HepG2 (cell line): Measurements from ENCODE around the gene UAP1L1. TPM values are rescaled to one million over a fixed set of nuclear protein-coding genes. Genes with fewer than 3 reads are reported as not detected.
A peak's percentile ranks its signal among the peaks of the same experiment; 100 is the strongest.

Experiments used
- ATF1 ChIP-seq: IDR thresholded peaks from 2 replicates; pipeline ENCODE4 v1.6.1; 2016; ENCODE audit warnings: mild to moderate bottlenecking, control low read depth
- BHLHE40 ChIP-seq: IDR thresholded peaks from 2 replicates; pipeline ENCODE4 v1.6.1; 2011; ENCODE audit warnings: low read length, improper control_type of control experiment
- CENPX ChIP-seq: sonication (generic); formaldehyde crosslinking; IDR thresholded peaks from 2 replicates; pipeline ENCODE4 v1.9.0; 2021; ENCODE audit warnings: mild to moderate bottlenecking, missing genetic modification reagents, moderate library complexity
- ELF3 ChIP-seq: IDR thresholded peaks from 2 replicates; pipeline ENCODE4 v1.6.1; 2016; ENCODE audit warnings: missing genetic modification reagents, missing compliant biosample characterization
- TCF7 ChIP-seq: sonication (generic); IDR thresholded peaks from 2 replicates; pipeline ENCODE4 v1.6.1; 2016; ENCODE audit warnings: antibody characterized with exemption, low read depth
- ZNF577 ChIP-seq: sonication (generic); formaldehyde crosslinking; IDR thresholded peaks from 2 replicates; pipeline ENCODE4 v1.4.0; 2020; ENCODE audit warnings: mild to moderate bottlenecking, low read depth, missing genetic modification reagents, borderline replicate concordance
- ZNF607 ChIP-seq: sonication (generic); formaldehyde crosslinking; IDR thresholded peaks from 2 replicates; pipeline ENCODE4 v1.5.1; 2020; ENCODE audit warnings: missing genetic modification reagents, mild to moderate bottlenecking, borderline replicate concordance
- polyA plus RNA-seq, 8 experiments: library from polyadenylated mRNA; depleted of rRNA in 3 of 8; stranded (reverse) in 7 of 8; unstranded in 1 of 8; fragments of >200 nt; fragmentation: Illumina TruSeq in 4 of 8; extraction: Trizol in 4 of 8; gene quantifications; 2 replicates each; pipeline versions ENCODE4 v1.2.1 to v1.2.3, GENCODE V29; 2011 to 2016; ENCODE audit warnings: low read depth in 4 of 8, missing spikeins in 1 of 8, mixed read lengths in 1 of 8; ENCODE audit not compliant: insufficient read depth in 1 of 8
- total RNA-seq, 5 experiments: library from RNA; depleted of rRNA; stranded (reverse); fragments of >200 nt; fragmentation: Illumina TruSeq; extraction: Trizol; gene quantifications; 2 replicates each; pipeline ENCODE4 v1.2.3, GENCODE V29; 2016; ENCODE audit warnings: low read depth in 1 of 5
- TF ChIP-seq, protein P1 (sequence below): sonication (generic); formaldehyde crosslinking; IDR thresholded peaks from 2 replicates; pipeline ENCODE4 v1.4.0; 2020; ENCODE audit warnings: mild to moderate bottlenecking, missing genetic modification reagents, borderline replicate concordance
- TF ChIP-seq, protein P2 (sequence below): sonication (generic); formaldehyde crosslinking; IDR thresholded peaks from 2 replicates; pipeline ENCODE4 v1.5.0; 2020; ENCODE audit warnings: mild to moderate bottlenecking, missing genetic modification reagents
- TF ChIP-seq, protein P3 (sequence below): sonication (generic); formaldehyde crosslinking; IDR thresholded peaks from 2 replicates; pipeline ENCODE4 v1.4.0; 2020; ENCODE audit warnings: mild to moderate bottlenecking, missing genetic modification reagents
- TF ChIP-seq, protein P4 (sequence below): sonication (generic); formaldehyde crosslinking; IDR thresholded peaks from 2 replicates; pipeline ENCODE4 v1.4.0; 2020; ENCODE audit warnings: missing genetic modification reagents
- TF ChIP-seq, protein P5 (sequence below): sonication (generic); formaldehyde crosslinking; IDR thresholded peaks from 2 replicates; pipeline ENCODE4 v1.4.0; 2020; ENCODE audit warnings: missing genetic modification reagents

The UAP1L1 gene
- total and polyA plus RNA-seq, 2 of the 13 experiments (the other 11 are each of a cell fraction or from before 2014, with no cell fraction given), result 5.4 to 6.4 TPM

DNA sequence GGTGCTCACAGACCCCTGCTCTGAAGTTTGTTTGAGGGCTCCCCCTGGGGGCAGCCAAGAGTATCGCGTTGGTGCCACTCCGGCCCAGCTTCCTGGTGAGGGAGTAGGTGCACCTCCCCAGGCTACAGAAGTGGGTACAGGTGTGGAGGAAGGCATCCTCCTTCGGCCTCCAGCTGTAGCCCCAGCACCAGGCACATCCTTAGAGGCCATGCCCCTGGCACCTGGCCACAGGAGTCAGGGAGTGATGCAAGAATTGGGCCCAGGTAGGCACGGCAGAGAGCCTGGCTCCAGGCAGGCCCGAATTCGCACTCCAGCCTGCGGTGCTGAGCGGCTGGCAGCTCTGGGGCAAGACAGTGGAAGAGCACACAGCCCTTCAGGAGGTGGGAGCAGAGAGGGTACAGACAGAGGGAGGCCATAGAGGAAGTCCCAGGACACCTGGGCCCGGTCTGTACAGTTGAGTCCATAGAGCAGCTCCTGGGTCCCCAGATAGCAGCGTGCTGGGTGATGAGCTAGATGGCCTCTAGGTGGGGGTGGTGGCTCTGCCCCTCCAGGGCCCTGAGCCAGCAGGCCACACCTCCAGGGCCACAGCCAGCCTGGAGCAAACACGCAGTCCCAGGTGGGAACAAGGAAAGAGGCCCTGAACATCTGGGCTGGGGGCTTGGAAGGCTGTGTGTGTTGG, 9.3 kb upstream of the UAP1L1 start (continued):
- TF ChIP-seq, protein P1, sequence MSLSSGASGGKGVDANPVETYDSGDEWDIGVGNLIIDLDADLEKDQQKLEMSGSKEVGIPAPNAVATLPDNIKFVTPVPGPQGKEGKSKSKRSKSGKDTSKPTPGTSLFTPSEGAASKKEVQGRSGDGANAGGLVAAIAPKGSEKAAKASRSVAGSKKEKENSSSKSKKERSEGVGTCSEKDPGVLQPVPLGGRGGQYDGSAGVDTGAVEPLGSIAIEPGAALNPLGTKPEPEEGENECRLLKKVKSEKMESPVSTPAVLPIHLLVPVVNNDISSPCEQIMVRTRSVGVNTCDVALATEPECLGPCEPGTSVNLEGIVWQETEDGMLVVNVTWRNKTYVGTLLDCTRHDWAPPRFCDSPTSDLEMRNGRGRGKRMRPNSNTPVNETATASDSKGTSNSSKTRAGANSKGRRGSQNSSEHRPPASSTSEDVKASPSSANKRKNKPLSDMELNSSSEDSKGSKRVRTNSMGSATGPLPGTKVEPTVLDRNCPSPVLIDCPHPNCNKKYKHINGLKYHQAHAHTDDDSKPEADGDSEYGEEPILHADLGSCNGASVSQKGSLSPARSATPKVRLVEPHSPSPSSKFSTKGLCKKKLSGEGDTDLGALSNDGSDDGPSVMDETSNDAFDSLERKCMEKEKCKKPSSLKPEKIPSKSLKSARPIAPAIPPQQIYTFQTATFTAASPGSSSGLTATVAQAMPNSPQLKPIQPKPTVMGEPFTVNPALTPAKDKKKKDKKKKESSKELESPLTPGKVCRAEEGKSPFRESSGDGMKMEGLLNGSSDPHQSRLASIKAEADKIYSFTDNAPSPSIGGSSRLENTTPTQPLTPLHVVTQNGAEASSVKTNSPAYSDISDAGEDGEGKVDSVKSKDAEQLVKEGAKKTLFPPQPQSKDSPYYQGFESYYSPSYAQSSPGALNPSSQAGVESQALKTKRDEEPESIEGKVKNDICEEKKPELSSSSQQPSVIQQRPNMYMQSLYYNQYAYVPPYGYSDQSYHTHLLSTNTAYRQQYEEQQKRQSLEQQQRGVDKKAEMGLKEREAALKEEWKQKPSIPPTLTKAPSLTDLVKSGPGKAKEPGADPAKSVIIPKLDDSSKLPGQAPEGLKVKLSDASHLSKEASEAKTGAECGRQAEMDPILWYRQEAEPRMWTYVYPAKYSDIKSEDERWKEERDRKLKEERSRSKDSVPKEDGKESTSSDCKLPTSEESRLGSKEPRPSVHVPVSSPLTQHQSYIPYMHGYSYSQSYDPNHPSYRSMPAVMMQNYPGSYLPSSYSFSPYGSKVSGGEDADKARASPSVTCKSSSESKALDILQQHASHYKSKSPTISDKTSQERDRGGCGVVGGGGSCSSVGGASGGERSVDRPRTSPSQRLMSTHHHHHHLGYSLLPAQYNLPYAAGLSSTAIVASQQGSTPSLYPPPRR (CRISPR knock-in tag), result no peak
- TF ChIP-seq, protein P2, sequence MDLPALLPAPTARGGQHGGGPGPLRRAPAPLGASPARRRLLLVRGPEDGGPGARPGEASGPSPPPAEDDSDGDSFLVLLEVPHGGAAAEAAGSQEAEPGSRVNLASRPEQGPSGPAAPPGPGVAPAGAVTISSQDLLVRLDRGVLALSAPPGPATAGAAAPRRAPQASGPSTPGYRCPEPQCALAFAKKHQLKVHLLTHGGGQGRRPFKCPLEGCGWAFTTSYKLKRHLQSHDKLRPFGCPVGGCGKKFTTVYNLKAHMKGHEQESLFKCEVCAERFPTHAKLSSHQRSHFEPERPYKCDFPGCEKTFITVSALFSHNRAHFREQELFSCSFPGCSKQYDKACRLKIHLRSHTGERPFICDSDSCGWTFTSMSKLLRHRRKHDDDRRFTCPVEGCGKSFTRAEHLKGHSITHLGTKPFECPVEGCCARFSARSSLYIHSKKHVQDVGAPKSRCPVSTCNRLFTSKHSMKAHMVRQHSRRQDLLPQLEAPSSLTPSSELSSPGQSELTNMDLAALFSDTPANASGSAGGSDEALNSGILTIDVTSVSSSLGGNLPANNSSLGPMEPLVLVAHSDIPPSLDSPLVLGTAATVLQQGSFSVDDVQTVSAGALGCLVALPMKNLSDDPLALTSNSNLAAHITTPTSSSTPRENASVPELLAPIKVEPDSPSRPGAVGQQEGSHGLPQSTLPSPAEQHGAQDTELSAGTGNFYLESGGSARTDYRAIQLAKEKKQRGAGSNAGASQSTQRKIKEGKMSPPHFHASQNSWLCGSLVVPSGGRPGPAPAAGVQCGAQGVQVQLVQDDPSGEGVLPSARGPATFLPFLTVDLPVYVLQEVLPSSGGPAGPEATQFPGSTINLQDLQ, result no peak
- TF ChIP-seq, protein P3, sequence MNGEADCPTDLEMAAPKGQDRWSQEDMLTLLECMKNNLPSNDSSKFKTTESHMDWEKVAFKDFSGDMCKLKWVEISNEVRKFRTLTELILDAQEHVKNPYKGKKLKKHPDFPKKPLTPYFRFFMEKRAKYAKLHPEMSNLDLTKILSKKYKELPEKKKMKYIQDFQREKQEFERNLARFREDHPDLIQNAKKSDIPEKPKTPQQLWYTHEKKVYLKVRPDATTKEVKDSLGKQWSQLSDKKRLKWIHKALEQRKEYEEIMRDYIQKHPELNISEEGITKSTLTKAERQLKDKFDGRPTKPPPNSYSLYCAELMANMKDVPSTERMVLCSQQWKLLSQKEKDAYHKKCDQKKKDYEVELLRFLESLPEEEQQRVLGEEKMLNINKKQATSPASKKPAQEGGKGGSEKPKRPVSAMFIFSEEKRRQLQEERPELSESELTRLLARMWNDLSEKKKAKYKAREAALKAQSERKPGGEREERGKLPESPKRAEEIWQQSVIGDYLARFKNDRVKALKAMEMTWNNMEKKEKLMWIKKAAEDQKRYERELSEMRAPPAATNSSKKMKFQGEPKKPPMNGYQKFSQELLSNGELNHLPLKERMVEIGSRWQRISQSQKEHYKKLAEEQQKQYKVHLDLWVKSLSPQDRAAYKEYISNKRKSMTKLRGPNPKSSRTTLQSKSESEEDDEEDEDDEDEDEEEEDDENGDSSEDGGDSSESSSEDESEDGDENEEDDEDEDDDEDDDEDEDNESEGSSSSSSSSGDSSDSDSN (CRISPR knock-in tag), result peak; percentile 74
- TF ChIP-seq, protein P4, sequence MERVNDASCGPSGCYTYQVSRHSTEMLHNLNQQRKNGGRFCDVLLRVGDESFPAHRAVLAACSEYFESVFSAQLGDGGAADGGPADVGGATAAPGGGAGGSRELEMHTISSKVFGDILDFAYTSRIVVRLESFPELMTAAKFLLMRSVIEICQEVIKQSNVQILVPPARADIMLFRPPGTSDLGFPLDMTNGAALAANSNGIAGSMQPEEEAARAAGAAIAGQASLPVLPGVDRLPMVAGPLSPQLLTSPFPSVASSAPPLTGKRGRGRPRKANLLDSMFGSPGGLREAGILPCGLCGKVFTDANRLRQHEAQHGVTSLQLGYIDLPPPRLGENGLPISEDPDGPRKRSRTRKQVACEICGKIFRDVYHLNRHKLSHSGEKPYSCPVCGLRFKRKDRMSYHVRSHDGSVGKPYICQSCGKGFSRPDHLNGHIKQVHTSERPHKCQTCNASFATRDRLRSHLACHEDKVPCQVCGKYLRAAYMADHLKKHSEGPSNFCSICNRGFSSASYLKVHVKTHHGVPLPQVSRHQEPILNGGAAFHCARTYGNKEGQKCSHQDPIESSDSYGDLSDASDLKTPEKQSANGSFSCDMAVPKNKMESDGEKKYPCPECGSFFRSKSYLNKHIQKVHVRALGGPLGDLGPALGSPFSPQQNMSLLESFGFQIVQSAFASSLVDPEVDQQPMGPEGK (CRISPR knock-in tag), result peak; percentile 83
- TF ChIP-seq ATF1 (CRISPR knock-in tag), result no peak
- TF ChIP-seq ZNF607, result peak; percentile 29; the same call in 1 of the 2 replicates
- peak; percentile 69 for TF ChIP-seq ELF3 (CRISPR knock-in tag)
- TF ChIP-seq BHLHE40, result no peak
- TF ChIP-seq, protein P5, sequence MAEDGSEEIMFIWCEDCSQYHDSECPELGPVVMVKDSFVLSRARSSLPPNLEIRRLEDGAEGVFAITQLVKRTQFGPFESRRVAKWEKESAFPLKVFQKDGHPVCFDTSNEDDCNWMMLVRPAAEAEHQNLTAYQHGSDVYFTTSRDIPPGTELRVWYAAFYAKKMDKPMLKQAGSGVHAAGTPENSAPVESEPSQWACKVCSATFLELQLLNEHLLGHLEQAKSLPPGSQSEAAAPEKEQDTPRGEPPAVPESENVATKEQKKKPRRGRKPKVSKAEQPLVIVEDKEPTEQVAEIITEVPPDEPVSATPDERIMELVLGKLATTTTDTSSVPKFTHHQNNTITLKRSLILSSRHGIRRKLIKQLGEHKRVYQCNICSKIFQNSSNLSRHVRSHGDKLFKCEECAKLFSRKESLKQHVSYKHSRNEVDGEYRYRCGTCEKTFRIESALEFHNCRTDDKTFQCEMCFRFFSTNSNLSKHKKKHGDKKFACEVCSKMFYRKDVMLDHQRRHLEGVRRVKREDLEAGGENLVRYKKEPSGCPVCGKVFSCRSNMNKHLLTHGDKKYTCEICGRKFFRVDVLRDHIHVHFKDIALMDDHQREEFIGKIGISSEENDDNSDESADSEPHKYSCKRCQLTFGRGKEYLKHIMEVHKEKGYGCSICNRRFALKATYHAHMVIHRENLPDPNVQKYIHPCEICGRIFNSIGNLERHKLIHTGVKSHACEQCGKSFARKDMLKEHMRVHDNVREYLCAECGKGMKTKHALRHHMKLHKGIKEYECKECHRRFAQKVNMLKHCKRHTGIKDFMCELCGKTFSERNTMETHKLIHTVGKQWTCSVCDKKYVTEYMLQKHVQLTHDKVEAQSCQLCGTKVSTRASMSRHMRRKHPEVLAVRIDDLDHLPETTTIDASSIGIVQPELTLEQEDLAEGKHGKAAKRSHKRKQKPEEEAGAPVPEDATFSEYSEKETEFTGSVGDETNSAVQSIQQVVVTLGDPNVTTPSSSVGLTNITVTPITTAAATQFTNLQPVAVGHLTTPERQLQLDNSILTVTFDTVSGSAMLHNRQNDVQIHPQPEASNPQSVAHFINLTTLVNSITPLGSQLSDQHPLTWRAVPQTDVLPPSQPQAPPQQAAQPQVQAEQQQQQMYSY (CRISPR knock-in tag), result no peak
- TF ChIP-seq CENPX (CRISPR knock-in tag), result no peak
- TF ChIP-seq TCF7, result no peak
- no peak for TF ChIP-seq ZNF577 (CRISPR knock-in tag)
